GM13976 (cell line): ENCODE measurements around the gene MPI.

ENCODE experiments used
- DNase-seq: peaks from one replicate; pipeline ENCODE4 v3.0.0; 2012; ENCODE audit warnings: low spot score
- CTCF ChIP-seq: IDR thresholded peaks from 2 replicates; pipeline ENCODE4 v1.5.1; 2012; ENCODE audit warnings: borderline replicate concordance, mild to moderate bottlenecking; ENCODE audit not compliant: insufficient read depth; ENCODE audit errors: extremely low read depth, missing control alignments, control extremely low read depth
- in situ Hi-C: fragments of 300-500 bp; cut with MboI; formaldehyde crosslinking; loops from one replicate; pipeline ENCODE4 v1.12.0; 2022; ENCODE audit warnings: low sequenced_read_pairs, mixed read lengths, inconsistent platforms; ENCODE audit not compliant: unreplicated experiment

MPI gene

GRCh38 chr15:74868059-74868458, 21.8 kb upstream of the MPI start:
- no peak for DNase-seq
- no peak for TF ChIP-seq CTCF
- in situ Hi-C loops: no loop called here

DNA sequence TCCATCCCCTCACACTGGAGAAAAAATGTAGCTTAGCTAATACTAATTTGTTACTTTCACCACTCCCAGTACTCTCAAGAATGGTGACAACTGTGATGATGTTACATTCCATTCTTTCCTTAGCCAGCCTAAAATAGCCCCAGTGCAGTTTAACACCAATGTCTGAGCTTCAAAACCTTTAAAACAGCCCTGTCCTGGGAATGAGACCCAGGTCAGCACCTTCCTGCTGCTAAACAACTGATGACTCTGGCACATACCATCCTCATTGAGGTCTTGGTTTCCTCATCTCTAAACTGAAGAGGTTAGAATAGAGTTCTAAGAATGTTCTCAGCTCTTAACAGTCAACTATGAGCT, 20.5 kb upstream of the MPI start:
- DNase-seq: no peak
- TF ChIP-seq CTCF: no peak
- in situ Hi-C loops: no loop called here

- no peak for TF ChIP-seq CTCF
- DNase-seq: peak; percentile 81
- in situ Hi-C loops: no loop called here
Observed at GRCh38 chr15:74869726-74870407, 20.0 kb upstream of the MPI start.

DNA sequence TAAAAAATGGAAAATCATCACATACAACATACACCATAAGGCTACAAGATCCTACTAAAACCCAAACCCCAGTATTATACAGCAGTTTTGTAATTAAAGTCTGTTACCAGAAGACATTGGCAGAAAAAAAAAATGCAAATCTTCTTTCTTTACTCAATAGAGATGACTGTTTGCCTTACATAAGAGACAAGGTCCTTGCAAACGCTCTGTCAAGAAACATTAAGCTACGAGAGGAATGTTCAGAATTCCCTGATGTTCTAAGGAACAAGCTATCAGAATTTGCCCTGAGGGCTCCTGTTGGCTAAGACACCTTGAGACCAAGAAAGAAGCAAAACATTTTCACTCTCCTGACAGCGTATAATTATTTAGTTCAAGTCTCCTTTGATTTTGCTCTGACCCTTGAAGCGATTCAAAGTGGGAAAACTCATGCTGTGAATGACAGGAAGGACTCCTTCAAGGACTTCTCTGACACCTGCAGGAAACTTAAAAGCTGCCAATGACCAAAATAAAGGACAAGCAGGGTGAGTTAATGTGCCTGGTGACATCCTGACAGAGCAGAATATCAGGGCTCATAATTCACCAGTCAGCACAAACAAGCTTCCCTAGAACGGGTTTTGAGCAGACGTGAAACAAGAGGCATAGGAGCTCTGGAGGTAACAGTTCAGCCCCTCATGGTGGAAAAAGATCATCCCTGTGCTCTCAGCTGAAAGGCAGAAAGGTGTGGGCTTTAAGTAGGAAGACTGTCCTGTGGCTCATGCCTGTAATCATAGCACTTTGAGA, 19.2 kb upstream of the MPI start:
- in situ Hi-C loops: no loop called here
- DNase-seq: no peak
- no peak for TF ChIP-seq CTCF

GRCh38 chr15:74872702-74873035, 17.2 kb upstream of the MPI start:
- DNase-seq: no peak
- no peak for TF ChIP-seq CTCF
- in situ Hi-C loops: no loop called here

DNA sequence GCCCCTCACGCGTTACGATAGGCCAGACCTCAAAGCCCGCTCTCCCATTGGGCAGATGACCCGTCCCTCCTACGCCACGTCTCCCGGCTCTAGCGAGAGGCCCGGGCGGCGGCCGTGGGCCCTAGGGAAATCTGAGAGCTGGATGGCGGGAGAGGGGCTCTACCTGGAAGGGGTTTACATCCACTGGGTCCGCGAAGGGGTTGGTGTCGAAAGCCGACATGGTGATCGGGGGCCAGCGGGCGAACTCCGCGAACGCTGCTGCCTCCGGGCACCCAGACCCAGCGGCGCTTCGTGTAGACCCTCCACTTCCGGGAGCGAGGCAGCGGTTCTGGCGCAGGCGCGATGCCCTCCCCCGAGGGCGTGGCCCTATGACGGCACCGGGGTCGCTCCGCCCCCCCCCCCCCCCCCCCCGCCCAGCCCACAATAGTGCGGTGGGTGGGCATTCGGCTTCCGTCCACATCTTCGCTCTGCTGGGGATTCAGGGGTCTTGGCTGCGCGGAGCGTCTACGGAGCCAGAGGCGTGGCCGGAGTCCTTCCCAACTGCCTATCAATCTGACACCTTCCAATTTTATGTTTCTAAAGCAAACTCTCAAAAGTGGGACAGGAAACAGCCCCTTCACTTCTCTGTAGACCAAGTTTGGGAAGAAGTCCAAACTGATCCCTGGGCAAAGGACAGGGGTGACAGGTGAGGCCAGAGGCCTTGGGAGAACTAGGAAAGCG, 16.6 kb upstream of the MPI start, which contains the start of gene SCAMP2:
SCAMP2 (minus strand) TSS at position 330 of the 720 bp plus-strand sequence; CDS start at position 220, 110 bp downstream.
- peak; percentile 97 for DNase-seq
- in situ Hi-C loops: no loop called here
- no peak for TF ChIP-seq CTCF
